Pancreas (tissue), 10 donors: ENCODE data around the gene MTPN. TPM values are rescaled to one million over a fixed set of nuclear protein-coding genes. Genes with fewer than 3 reads are reported as not detected.

ENCODE experiments used
- ATAC-seq, 4 donors: fragments of 200-7000 bp; cut with Tn5 transposase; one replicate each; pipeline versions ENCODE4 v1.8.0 to v1.9.1; 2020; ENCODE audit warnings: mild to moderate bottlenecking in 4 of 4, moderate library complexity in 4 of 4
- DNase-seq, 6 donors: peaks; one replicate each; pipeline ENCODE4 v3.0.0-alpha.2; 2020
- FAIRE-seq: peaks from 2 replicates; lab custom pipeline; 2012; peaks lifted over from hg19 to GRCh38; lab: Jason Lieb, UNC
- H3K27ac ChIP-seq, 4 donors: fragments of 200-600 bp; sonication (generic); 1 replicate in 3 of 4; 2 replicates in 1 of 4; pipeline versions ENCODE4 v1.5.0 to v1.8.0; 2020
- H3K27me3 ChIP-seq, 4 donors: fragments of 200-600 bp; one replicate each; pipeline ENCODE4 v1.8.0; 2021
- H3K36me3 ChIP-seq, 3 donors: fragments of 200-600 bp; sonication (generic) in 1 of 3; one replicate each; pipeline versions ENCODE4 v1.5.0 to v1.8.0; 2020 to 2021
- H3K4me1 ChIP-seq, 3 donors: fragments of 200-600 bp; one replicate each; pipeline ENCODE4 v1.8.0; 2021
- H3K4me3 ChIP-seq, 4 donors: fragments of 200-600 bp; sonication (generic) in 2 of 4; one replicate each; pipeline versions ENCODE4 v1.5.0 to v1.8.0; 2020 to 2021
- H3K9me3 ChIP-seq, 4 donors: fragments of 200-600 bp; one replicate each; pipeline ENCODE4 v1.8.0; 2021
- WGBS, 2 donors: extraction: QIAGEN DNeasy Blood & Tissue Kit; methylation state at CpG; one replicate each; pipeline ENCODE4 v1.1.7; 2013; 5-methylcytosine and 5-hydroxymethylcytosine counted together
- intact Hi-C, 3 donors: fragments of 100-400 bp; cut with DNase I; formaldehyde crosslinking; loops; one replicate each; pipeline versions ENCODE4 v1.11.1 to v1.14.2; 2022
- polyA plus RNA-seq, 2 donors: library from polyadenylated mRNA; stranded (reverse); fragments of 200-250 nt; gene quantifications; one replicate each; pipeline ENCODE4 v1.2.3, GENCODE V29; 2013
- total RNA-seq, 6 donors: library from RNA; stranded (reverse); fragmentation: NEBNext Ultra II Directional in 4 of 6; extraction: Animal tissue kit (Norgen Biotek cat#: 25700) in 4 of 6; gene quantifications; one replicate each; pipeline versions ENCODE4 v1.2.1 to v1.2.4, GENCODE V29; 2021 to 2023
- TF ChIP-seq, protein P1 (sequence below), 4 donors: fragments of 200-600 bp; sonication (generic) in 3 of 4; IDR thresholded peaks; one replicate each; pipeline versions ENCODE4 v1.5.0 to v1.8.0; 2021; ENCODE audit warnings: antibody characterized with exemption in 4 of 4
- donor health status: healthy with polysubstance abuse.
- donor health status: DM: no; HTN: no; CAD: no; lungs with moderate emphysema.
- donor health status: DM: no; HTN: no; CAD: no.
- donor health status: control.
- donor health status: control.
- donor health status: Bipolar disorder and iron deficiency.
- donor health status: DM: yes; HTN: yes; CAD: no.
- donor health status: DM: no; HTN: no; CAD: no.
- donor health status: DM: no; HTN: no; CAD: no.
- donor health status: DM: yes; HTN: yes; CAD: no.

MTPN gene
- total and polyA plus RNA-seq, 8 donors = 10.8 to 45.1 (median 21.6) TPM

GRCh38 chr7:135884495-135885232, 92.5 kb downstream of the MTPN start:
- Histone ChIP-seq H3K27me3 (no peaks in the 10 kb centered on the region), H3K9me3 (no peaks in the 10 kb centered on the region), H3K36me3 (no peaks in the 10 kb centered on the region), H3K4me1 (no peaks in the 10 kb centered on the region), H3K27ac (no peak overlapping the region), H3K4me3 (no peak overlapping the region)
- TF ChIP-seq, protein P1, sequence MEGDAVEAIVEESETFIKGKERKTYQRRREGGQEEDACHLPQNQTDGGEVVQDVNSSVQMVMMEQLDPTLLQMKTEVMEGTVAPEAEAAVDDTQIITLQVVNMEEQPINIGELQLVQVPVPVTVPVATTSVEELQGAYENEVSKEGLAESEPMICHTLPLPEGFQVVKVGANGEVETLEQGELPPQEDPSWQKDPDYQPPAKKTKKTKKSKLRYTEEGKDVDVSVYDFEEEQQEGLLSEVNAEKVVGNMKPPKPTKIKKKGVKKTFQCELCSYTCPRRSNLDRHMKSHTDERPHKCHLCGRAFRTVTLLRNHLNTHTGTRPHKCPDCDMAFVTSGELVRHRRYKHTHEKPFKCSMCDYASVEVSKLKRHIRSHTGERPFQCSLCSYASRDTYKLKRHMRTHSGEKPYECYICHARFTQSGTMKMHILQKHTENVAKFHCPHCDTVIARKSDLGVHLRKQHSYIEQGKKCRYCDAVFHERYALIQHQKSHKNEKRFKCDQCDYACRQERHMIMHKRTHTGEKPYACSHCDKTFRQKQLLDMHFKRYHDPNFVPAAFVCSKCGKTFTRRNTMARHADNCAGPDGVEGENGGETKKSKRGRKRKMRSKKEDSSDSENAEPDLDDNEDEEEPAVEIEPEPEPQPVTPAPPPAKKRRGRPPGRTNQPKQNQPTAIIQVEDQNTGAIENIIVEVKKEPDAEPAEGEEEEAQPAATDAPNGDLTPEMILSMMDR (IDR thresholded peaks at IDR 0.05) = no peak
- 66 to 71% methylated on average over 9 of the region's 9 CpGs for whole genome bisulfite sequencing, 2 donors
- DNase-seq = no peak
- ATAC-seq = no peak
- FAIRE-seq = no peak
- intact Hi-C loops = no loop called here

DNA sequence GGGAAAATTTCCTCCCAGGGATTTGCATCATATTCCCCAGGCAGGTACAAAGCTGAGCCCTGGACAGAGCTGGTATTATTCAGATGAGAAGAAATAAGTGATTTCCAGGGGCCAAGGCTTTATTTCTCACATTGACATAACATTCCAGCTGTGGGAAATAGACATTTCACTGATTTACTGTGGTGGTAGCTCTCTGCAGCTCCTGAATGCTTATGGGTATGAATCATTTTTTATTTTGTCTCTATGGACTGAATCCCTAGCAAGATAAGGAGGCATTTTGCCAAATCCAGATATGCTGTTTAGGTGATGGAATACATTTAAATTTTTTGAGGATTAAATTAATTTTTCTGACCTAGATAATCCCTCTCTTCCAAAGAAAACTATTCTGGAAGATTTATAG, 97.9 kb downstream of the MTPN start:
- DNase-seq (no peak), ATAC-seq (no peak), FAIRE-seq (no peak)
- TF ChIP-seq, protein P1 (IDR thresholded peaks at IDR 0.05) = no peak
- Histone ChIP-seq H3K4me1 (no peaks in the 10 kb centered on the region), H3K4me3 (no peak overlapping the region), H3K27ac (no peak overlapping the region), H3K9me3 (no peaks in the 10 kb centered on the region), H3K36me3 (no peaks in the 10 kb centered on the region), H3K27me3 (no peaks in the 10 kb centered on the region)
- intact Hi-C loops = no loop called here

GRCh38 chr7:135878284-135878683, 98.9 kb downstream of the MTPN start:
- Histone ChIP-seq H3K36me3 (no peaks in the 10 kb centered on the region), H3K4me3 (no peak overlapping the region), H3K4me1 (no peaks in the 10 kb centered on the region), H3K27ac (no peak overlapping the region), H3K27me3 (no peaks in the 10 kb centered on the region), H3K9me3 (no peaks in the 10 kb centered on the region)
- ATAC-seq = no peak
- DNase-seq = no peak
- no peak for FAIRE-seq
- TF ChIP-seq, protein P1 (IDR thresholded peaks at IDR 0.05) = no peak
- 75 to 89% methylated on average over 3 of the region's 3 CpGs for WGBS, 2 donors
- intact Hi-C loops = no loop called here

- intact Hi-C loops = no loop called here
- DNase-seq (no peak), FAIRE-seq (no peak), ATAC-seq (peak in 1 of 4 donors; percentile 41)
- H3K9me3 ChIP-seq = no peaks in the 10 kb centered on the region
- no peaks in the 10 kb centered on the region for H3K36me3 ChIP-seq
- no peaks in the 10 kb centered on the region for H3K4me1 ChIP-seq
- WGBS, 2 donors = 26 to 31% methylated on average over 5 of the region's 5 CpGs
- H3K27ac ChIP-seq = no peak overlapping the region
- no peak overlapping the region for H3K4me3 ChIP-seq
- H3K27me3 ChIP-seq = no peaks in the 10 kb centered on the region
- TF ChIP-seq, protein P1 (IDR thresholded peaks at IDR 0.05) = no peak
Observed at GRCh38 chr7:135877805-135878204, 99.4 kb downstream of the MTPN start.

Other genes with a start within 250 kb of the MTPN start
- not detected for gene SLC13A4, start 249.2 kb downstream of the MTPN start, total RNA-seq
- gene SLC13A4, start 249.2 kb downstream of the MTPN start, polyA plus RNA-seq = under 1 TPM in 1 of 2 donors, not detected in 1; 0.08 TPM
- gene FAM180A, start 228.5 kb downstream of the MTPN start, total RNA-seq = under 1 TPM; 0.12 to 0.90 (median 0.35) TPM
- under 1 TPM; 0.11 to 0.12 TPM for gene FAM180A, start 228.5 kb downstream of the MTPN start, polyA plus RNA-seq